HG03354 (cell line): ENCODE results near the gene CFL1.

Experiments
- ATAC-seq: cut with Tn5 transposase; IDR thresholded peaks from one replicate; pipeline ENCODE4 v1.9.1; 2021; ENCODE audit warnings: mild to moderate bottlenecking; ENCODE audit not compliant: unreplicated experiment, poor library complexity, severe bottlenecking

CFL1 gene

GRCh38 chr11:65890324-65891218 is 32.6 kb upstream of the CFL1 start, which contains the start of gene CCDC85B:
Gene CCDC85B (plus strand): TSS chr11:65890673. CDS start chr11:65890784, 111 bp downstream.
- ATAC-seq, result peak; percentile 56

DNA sequence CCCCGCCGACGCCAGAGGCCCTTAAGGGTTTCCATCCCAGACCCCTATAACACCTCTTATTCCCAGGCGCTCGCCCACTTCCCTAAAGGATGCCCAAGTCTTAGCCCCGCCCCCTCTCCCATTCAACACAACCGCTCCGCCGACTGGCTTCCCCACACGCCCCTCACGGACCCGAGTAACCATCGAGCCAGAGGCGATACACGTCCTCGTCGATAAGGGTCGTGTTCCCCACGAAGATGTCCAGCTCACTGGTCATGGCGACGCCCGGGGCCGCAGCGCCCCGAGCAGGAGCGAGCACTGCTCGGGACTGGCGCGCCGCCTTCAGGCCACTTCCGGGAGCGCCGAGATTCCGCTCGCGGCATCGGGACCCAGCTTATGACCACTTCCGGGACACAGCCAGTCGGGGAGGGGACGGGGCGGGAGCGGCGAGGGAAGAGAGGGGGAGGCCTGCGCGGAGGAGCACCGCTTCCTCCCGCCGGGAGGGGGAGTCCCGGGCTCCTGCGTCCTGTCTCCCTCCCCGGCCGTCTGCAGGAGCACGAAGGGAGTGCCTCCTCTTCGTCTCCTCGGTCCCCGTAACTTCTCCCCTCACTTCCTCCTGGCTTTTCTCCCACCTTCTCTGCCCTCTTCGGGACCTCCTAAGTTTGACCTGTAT is 30.3 kb upstream of the CFL1 start, which contains the start of gene FIBP:
Gene FIBP, minus strand, starts transcription at position 309 of the 652 bp plus-strand sequence. Its CDS starts 53 bp downstream, at position 256.
- peak; percentile 43 for ATAC-seq

GRCh38 chr11:65887723-65888162 is 29.8 kb upstream of the CFL1 start:
- no peak for ATAC-seq

- no peak for ATAC-seq
Measured at GRCh38 chr11:65886826-65887722, 29.1 kb upstream of the CFL1 start.

DNA sequence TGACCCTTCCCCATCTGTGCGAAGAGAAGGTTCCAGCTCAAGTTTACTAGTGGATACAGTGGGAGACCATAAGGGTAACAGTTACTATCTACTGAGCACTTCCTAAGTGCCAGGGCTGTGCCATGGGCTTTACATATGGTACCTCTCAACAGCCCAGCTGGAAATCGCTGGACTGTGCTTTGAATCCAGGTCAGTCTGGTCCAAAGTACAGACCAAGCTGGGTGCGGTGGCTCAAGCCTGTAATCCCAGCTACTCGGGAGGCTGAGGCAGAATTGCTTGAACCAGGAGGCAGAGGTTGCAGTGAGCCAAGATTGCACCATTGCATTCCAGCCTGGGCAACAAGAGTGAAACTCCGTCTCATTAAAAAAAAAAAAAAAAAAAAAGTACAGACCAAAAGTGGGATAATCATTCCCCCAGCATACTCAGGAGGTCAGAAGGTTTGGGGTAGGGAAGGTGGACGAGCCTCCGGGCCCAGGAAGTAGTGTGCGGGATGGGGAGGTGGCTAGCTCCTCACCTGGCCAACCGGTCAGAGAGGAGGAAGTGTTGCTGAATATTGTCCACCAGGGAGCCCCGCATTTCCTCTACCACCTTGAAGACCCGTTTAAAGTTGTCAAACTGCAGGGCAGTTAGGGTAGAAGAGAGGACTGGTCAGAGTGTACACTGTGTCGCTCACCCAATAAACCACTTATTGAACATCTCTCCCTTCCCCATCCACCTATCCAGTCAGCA is 28.0 kb upstream of the CFL1 start:
- no peak for ATAC-seq

DNA sequence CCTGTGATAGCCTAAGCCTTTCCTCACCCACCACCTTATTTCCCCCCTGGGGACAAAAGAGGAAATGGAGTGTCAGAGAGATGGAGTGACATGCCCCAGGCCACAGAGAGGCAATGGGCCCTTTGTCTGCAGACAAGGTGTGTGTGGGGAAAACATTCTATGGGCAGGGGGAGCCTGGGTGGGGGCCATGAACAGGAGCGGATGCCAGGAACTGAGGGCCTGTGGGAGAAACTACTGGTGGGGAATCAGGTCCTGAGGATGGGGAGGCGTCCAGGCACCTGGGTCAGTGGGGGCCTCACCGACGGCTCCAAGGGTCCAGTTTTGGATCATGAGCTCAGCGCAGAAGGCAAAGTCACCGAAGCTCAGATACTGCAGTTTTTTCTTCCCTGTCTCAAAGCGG is 27.3 kb upstream of the CFL1 start:
- ATAC-seq, result no peak

DNA sequence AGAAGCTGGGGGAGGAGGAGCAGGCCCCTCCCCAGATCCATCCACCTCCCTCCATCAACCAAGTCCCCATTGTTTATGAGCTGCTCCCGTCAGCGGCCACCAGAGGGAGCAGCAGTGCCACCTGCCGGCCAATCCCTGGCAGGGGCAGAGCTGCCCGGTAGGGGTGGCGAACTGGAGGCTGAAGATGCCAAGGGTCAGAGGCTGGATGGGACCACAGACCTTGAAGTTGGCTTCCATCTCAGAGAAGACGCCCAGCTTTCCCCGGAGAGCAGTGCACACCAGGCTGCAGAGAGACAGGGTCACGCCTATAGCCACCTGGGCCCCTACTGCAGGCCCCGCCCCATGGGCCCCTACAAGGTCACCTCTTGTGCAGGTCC is 26.7 kb upstream of the CFL1 start:
- ATAC-seq, result peak; percentile 44

- no peak for ATAC-seq
Measured at GRCh38 chr11:65883786-65884715, 26.1 kb upstream of the CFL1 start.

DNA sequence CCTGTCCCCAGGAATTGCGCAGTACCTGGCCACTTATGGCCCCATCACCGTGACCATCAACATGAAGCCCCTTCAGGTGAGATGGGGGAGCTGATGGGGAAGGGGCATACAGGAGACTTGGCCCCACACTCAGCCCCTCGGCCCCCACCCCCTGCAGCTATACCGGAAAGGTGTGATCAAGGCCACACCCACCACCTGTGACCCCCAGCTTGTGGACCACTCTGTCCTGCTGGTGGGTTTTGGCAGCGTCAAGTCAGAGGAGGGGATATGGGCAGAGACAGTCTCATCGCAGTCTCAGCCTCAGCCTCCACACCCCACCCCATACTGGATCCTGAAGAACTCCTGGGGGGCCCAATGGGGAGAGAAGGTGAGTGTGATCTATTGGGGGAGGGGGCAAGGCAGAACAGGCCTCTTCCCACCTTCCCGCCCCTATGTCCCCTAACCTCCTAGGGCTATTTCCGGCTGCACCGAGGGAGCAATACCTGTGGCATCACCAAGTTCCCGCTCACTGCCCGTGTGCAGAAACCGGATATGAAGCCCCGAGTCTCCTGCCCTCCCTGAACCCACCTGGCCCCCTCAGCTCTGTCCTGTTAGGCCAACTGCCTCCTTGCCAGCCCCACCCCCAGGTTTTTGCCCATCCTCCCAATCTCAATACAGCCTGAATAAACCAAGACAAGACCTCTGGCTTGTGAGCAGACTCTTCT is 25.2 kb upstream of the CFL1 start:
- ATAC-seq, result no peak

GRCh38 chr11:65882120-65883057 is 24.4 kb upstream of the CFL1 start:
- ATAC-seq, result no peak

GRCh38 chr11:65880844-65881421 is 23.0 kb upstream of the CFL1 start:
- no peak for ATAC-seq

GRCh38 chr11:65880027-65880426 is 22.0 kb upstream of the CFL1 start:
- ATAC-seq, result no peak

GRCh38 chr11:65879617-65880016 is 21.6 kb upstream of the CFL1 start, which contains the start of gene CTSW:
Gene CTSW (plus strand): TSS chr11:65879837. CDS start chr11:65879855, 18 bp downstream.
- ATAC-seq, result no peak

GRCh38 chr11:65873318-65874156 is 15.6 kb upstream of the CFL1 start:
- ATAC-seq, result peak; percentile 80

DNA sequence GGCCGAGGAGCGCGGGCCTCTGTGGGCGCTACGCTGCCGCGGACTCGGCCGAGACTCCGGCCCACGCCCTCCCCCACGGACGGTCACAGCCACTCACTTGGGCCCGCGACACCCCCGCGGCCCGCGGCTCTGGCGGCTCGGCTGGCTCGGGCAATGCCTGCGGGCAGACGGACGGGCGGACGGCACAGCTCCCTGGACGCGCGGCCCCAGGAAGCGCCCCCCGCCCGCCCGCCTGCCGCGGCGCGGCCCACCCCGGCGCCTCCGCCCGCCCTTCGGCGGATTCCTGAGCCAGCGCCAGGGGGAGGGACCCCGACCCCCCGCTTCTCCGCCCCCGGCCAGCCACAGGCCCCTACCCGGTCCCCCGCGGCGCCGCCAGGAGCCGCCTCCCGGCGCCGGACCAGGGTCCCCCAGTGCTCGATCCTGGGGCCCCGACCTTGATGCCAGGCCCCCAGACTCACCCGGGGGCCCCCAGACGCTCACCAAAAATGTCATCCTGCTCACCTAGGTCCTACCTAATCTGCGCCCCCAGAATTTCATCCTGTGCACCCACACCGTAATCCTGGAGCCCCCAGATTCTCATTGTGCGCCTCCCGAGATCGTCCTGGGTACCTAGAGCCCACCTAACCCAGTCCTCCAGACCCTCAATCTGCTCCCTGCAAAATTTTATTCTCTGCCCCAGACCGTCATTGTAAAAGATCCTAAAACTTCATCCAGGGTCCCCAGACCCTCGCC is 14.8 kb upstream of the CFL1 start, which contains the start of gene EFEMP2:
Gene EFEMP2, minus strand, starts transcription at position 215 of the 732 bp plus-strand sequence. CDS start 446 bp downstream, outside the sequence.
- no peak for ATAC-seq
